ENCODE data around the gene KLF3.

GRCh38 chr4:38662522-38663089, 1.4 kb upstream of the KLF3 start:
- TF ChIP-seq CTCF (IDR thresholded peaks at IDR 0.05) (no peak), HMGXB4 (CRISPR knock-in tag; IDR thresholded peaks at IDR 0.05) (no peak), KAT7 (CRISPR knock-in tag; IDR thresholded peaks at IDR 0.05; ENCODE audit: borderline replicate concordance) (no peak), ZNF232 (CRISPR knock-in tag; IDR thresholded peaks at IDR 0.05) (no peak), NR1H2 (CRISPR knock-in tag; IDR thresholded peaks at IDR 0.05) (no peak)
- TF ChIP-seq, protein P1, sequence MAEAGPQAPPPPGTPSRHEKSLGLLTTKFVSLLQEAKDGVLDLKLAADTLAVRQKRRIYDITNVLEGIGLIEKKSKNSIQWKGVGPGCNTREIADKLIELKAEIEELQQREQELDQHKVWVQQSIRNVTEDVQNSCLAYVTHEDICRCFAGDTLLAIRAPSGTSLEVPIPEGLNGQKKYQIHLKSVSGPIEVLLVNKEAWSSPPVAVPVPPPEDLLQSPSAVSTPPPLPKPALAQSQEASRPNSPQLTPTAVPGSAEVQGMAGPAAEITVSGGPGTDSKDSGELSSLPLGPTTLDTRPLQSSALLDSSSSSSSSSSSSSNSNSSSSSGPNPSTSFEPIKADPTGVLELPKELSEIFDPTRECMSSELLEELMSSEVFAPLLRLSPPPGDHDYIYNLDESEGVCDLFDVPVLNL (CRISPR knock-in tag; IDR thresholded peaks at IDR 0.05; ENCODE audit: borderline replicate concordance, low read depth) = no peak
- TF ChIP-seq, protein P2, sequence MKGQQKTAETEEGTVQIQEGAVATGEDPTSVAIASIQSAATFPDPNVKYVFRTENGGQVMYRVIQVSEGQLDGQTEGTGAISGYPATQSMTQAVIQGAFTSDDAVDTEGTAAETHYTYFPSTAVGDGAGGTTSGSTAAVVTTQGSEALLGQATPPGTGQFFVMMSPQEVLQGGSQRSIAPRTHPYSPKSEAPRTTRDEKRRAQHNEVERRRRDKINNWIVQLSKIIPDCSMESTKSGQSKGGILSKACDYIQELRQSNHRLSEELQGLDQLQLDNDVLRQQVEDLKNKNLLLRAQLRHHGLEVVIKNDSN (CRISPR knock-in tag; IDR thresholded peaks at IDR 0.05) = no peak

All from WTC11 (cell line).